Astrocyte of the cerebellum (primary cell): ENCODE data around the gene FOXI2.

Source experiments
- DNase-seq: peaks from one replicate; pipeline ENCODE4 v3.0.0-alpha.2; 2011; ENCODE audit warnings: low read depth
- H3K4me3 ChIP-seq: 2 replicates; pipeline ENCODE4 v1.5.1; 2011; ENCODE audit warnings: mild to moderate bottlenecking, low read depth, low read length, moderate library complexity
- CTCF ChIP-seq: IDR thresholded peaks from 2 replicates; pipeline ENCODE4 v1.5.1; 2012; ENCODE audit warnings: low read length, low read depth, moderate library complexity, mild to moderate bottlenecking; ENCODE audit errors: missing control alignments
- in situ Hi-C: cut with HindIII; loops from 2 replicates; pipeline ENCODE4 v1.10.0; 2017; ENCODE audit warnings: low sequenced_read_pairs

The FOXI2 gene

DNA sequence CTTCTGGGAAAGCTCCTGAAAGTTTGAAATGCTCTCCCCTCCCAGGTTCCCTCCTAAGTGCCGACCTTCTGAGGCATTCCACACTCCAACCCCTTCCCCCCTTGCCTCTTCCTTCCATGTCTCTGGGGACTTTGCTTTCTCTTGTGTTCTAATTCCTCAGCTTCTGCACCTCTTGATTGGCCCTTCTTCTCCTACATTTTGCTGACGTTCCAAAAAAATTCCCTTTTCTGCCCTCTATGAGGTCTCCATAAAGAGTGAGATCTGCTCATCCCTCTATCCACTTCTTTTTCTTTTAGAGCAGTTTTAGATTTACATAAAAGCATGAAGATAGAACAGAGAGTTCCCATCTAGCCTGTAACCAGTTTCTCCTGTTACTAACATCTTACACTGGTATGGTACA, 22.3 kb downstream of the FOXI2 start:
- DNase-seq = no peak
- TF ChIP-seq CTCF = no peak

DNA sequence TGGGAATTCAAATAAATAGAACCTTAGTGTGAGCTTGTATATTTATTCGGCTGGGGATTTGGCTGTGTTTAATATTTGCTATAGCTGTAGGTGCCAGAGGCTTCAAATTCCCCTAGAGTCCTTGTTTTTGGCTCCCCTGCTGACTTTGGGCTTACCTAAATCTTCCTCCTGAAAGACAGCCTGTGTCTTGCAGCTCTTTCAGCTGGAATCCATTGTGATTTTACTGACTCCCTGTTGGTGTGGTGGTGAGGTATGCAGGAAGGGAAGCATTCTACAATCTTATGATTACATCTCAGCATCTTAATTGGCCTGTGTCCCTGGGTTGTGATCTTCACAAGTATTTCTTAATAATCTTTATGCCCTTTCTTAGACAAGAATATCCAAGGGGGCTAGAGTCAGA, 25.9 kb downstream of the FOXI2 start:
- DNase-seq = no peak
- TF ChIP-seq CTCF = no peak
- in situ Hi-C loops = no loop called here
- no peak overlapping the region for H3K4me3 ChIP-seq

More for the DNA sequence above, 22.3 kb downstream of the FOXI2 start:
- no peak overlapping the region for H3K4me3 ChIP-seq
- in situ Hi-C loops = no loop called here

DNA sequence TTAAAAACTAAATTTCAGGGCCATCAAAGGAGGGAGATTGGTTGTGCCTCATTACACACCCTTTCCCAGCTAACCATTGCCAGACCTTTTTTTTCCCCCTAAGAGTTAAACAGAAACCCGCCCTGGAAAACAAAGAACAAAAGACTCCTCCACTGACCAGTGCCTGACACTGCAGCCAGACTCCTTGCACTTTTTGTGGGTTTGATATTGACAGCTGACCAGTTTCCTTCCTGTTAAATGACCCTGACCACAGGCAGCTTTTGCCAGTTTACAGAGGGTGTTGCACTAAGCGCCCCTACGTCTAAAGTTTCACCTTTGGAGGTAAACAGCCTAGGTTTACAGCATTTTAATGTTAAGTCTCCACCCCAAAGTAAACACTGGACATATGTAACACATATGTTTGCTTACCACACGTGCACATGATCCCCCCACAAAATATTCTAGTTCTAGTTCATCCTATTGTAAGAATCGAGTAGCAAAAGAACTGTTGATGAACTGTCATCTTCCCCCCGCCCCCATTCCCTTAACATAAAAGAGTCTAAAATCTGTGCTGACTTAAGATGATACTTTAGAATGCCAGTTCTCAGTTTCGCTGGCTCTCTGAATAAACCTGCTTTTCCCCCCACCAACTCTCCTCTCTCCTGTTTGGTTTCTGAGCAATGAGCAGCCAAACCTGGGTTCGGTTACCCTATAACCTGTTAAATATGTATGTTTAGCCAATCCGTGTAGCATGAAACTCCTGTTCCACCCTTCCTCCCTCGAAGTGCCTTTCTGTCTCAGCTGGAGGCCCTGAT, 38.0 kb downstream of the FOXI2 start:
- no peak for DNase-seq
- TF ChIP-seq CTCF = no peak
- H3K4me3 ChIP-seq = no peak overlapping the region
- in situ Hi-C loops = no loop called here

DNA sequence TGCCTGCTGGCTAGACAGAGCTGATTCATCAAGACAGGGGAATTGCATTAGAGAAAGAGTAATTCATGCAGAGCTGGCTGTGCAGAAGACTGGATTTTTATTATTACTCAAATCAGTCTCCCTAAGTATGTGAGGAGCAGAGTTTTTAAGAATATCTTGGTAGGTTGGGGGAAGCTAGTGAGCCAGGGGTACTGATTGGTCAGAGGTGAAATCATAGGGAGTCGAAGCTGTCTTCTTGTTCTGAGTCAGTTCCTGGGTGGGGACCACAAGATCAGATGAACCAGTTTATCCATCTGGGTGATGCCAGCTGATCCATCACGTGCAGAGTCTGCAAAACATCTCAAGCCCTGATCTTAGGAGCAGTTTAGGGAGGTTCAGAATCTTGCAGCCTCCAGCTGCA, 39.8 kb downstream of the FOXI2 start:
- in situ Hi-C loops = no loop called here
- DNase-seq = no peak
- no peak for TF ChIP-seq CTCF
- no peak overlapping the region for H3K4me3 ChIP-seq

- DNase-seq = no peak
- no peak overlapping the region for H3K4me3 ChIP-seq
- no peak for TF ChIP-seq CTCF
- in situ Hi-C loops = no loop called here
These were observed 44.4 kb downstream of the FOXI2 start for GRCh38 chr10:127781412-127781811.

- H3K4me3 ChIP-seq = no peak overlapping the region
- no peak for DNase-seq
- no peak for TF ChIP-seq CTCF
- in situ Hi-C loops = no loop called here
These were observed 50.9 kb downstream of the FOXI2 start for GRCh38 chr10:127787873-127788272.
